Epithelial cell of proximal tubule (primary cell): ENCODE results near the gene NKPD1. TPM values are rescaled to one million over a fixed set of nuclear protein-coding genes. Genes with fewer than 3 reads are reported as not detected.

Source experiments
- DNase-seq: peaks from one replicate; pipeline ENCODE4 v3.0.0-alpha.2; 2011; ENCODE audit warnings: low read depth
- H3K4me3 ChIP-seq: 2 replicates; pipeline ENCODE4 v1.5.1; 2011; ENCODE audit warnings: low read depth, mild to moderate bottlenecking, low read length
- CTCF ChIP-seq: conservative IDR thresholded peaks from 2 replicates; pipeline ENCODE4 v1.5.1; 2012; ENCODE audit warnings: low read depth, mild to moderate bottlenecking, low read length
- total RNA-seq: library from RNA; depleted of rRNA; stranded (reverse); fragments of >200 nt; gene quantifications from 2 replicates; pipeline ENCODE4 v1.2.3, GENCODE V29; 2015

NKPD1 gene
- total RNA-seq, 1 donor from 2014 or later = not detected

- H3K4me3 ChIP-seq = no peak overlapping the region
- TF ChIP-seq CTCF = peak; percentile 71
- DNase-seq = no peak
Measured at GRCh38 chr19:45161738-45162607, 1.2 kb upstream of the NKPD1 start.

- no peak for TF ChIP-seq CTCF
- no peak overlapping the region for H3K4me3 ChIP-seq
- DNase-seq = no peak
Measured at GRCh38 chr19:45159971-45160324, 834 bp downstream of the NKPD1 start.

GRCh38 chr19:45159210-45159970 lies 1.4 kb downstream of the NKPD1 start:
- no peak for TF ChIP-seq CTCF
- H3K4me3 ChIP-seq = no peak overlapping the region
- no peak for DNase-seq

GRCh38 chr19:45158503-45159209 lies 2.1 kb downstream of the NKPD1 start:
- TF ChIP-seq CTCF = no peak
- no peak for DNase-seq
- no peak overlapping the region for H3K4me3 ChIP-seq

GRCh38 chr19:45156751-45157150 lies 4.0 kb downstream of the NKPD1 start:
- H3K4me3 ChIP-seq = no peak overlapping the region
- no peak for DNase-seq
- TF ChIP-seq CTCF = no peak

- no peak for DNase-seq
Measured at GRCh38 chr19:45156011-45156630, 4.7 kb downstream of the NKPD1 start.

More at GRCh38 chr19:45156011-45156630, 4.7 kb downstream of the NKPD1 start:
- H3K4me3 ChIP-seq = no peak overlapping the region
- no peak for TF ChIP-seq CTCF
